Thoracic aorta (tissue), 2 donors: ENCODE results near the gene PDLIM7. TPM values are rescaled to one million over a fixed set of nuclear protein-coding genes. Genes with fewer than 3 reads are reported as not detected.

Source experiments
- ATAC-seq: fragments of 150-250 bp; one replicate; pipeline ENCODE4 v1.8.0; 2017; ENCODE audit warnings: low read depth; ENCODE audit not compliant: insufficient number of reproducible peaks, low FRiP score
- DNase-seq: peaks from one replicate; pipeline ENCODE4 v3.0.0-alpha.2; 2020; ENCODE audit warnings: low spot score
- H3K27ac ChIP-seq, 2 donors: fragments of 200-600 bp; sonication (generic); 1 replicate in 1 of 2; 2 replicates in 1 of 2; pipeline ENCODE4 v1.5.1; 2016; ENCODE audit warnings: mild to moderate bottlenecking in 2 of 2, moderate library complexity in 2 of 2
- H3K27me3 ChIP-seq: fragments of 200-600 bp; sonication (generic); replicated peaks from 2 replicates; pipeline ENCODE4 v1.6.0; 2016; ENCODE audit warnings: mild to moderate bottlenecking; ENCODE audit not compliant: insufficient read depth
- H3K36me3 ChIP-seq: fragments of 200-600 bp; sonication (generic); one replicate; pipeline ENCODE4 v1.5.1; 2016
- H3K4me1 ChIP-seq, 2 donors: fragments of 200-600 bp; sonication (generic); 1 replicate in 1 of 2; 2 replicates in 1 of 2; pipeline versions ENCODE4 v1.5.1 to v1.6.0; 2016; ENCODE audit warnings: low read depth in 2 of 2, mild to moderate bottlenecking in 1 of 2; ENCODE audit not compliant: control insufficient read depth in 1 of 2
- H3K4me3 ChIP-seq: fragments of 200-600 bp; sonication (generic); 2 replicates; pipeline ENCODE4 v1.5.1; 2016; ENCODE audit warnings: mild to moderate bottlenecking
- H3K9me3 ChIP-seq: fragments of 200-600 bp; sonication (generic); 2 replicates; pipeline ENCODE4 v1.5.1; 2016
- total RNA-seq, 2 donors: library from RNA; depleted of rRNA; stranded (reverse); fragments of >200 nt; gene quantifications; one replicate each; pipeline versions ENCODE4 v1.1.0 to v1.2.3, GENCODE V29; 2016
- TF ChIP-seq, protein P1 (sequence below): fragments of 200-600 bp; sonication (generic); IDR thresholded peaks from one replicate; pipeline ENCODE4 v1.5.1; 2019; ENCODE audit warnings: antibody characterized with exemption

PDLIM7 gene
- total RNA-seq, 2 donors from 2014 or later: 626 to 891 TPM

DNA sequence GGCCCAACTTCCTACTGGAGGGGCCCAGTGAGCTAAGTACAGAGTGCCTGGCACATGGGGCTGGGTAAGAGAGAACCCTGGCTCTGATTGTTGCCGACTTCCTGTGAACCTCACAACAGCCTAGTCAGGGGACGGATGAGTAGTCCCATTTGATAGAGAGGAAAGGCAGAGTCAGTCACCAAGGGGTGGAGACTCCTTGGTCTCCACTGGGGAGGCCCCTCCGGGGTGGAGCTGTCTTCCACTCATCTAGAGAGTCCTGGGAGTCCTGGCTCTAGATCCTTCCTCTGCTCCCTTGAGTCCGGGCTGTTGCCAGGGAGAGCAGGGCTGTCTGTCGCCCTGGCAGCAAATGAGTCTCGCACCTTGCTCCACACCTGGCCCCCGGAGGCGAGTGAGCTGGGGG lies 63.0 kb downstream of the PDLIM7 start:
- TF ChIP-seq, protein P1, sequence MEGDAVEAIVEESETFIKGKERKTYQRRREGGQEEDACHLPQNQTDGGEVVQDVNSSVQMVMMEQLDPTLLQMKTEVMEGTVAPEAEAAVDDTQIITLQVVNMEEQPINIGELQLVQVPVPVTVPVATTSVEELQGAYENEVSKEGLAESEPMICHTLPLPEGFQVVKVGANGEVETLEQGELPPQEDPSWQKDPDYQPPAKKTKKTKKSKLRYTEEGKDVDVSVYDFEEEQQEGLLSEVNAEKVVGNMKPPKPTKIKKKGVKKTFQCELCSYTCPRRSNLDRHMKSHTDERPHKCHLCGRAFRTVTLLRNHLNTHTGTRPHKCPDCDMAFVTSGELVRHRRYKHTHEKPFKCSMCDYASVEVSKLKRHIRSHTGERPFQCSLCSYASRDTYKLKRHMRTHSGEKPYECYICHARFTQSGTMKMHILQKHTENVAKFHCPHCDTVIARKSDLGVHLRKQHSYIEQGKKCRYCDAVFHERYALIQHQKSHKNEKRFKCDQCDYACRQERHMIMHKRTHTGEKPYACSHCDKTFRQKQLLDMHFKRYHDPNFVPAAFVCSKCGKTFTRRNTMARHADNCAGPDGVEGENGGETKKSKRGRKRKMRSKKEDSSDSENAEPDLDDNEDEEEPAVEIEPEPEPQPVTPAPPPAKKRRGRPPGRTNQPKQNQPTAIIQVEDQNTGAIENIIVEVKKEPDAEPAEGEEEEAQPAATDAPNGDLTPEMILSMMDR: no peak
- no peak overlapping the region for H3K27ac ChIP-seq
- H3K27me3 ChIP-seq: no peaks in the 10 kb centered on the region
- H3K4me1 ChIP-seq: peaks cover 0 to 16% of the 10 kb centered on the region in 2 donors
- no peak for DNase-seq
- H3K9me3 ChIP-seq: no peaks in the 10 kb centered on the region
- H3K4me3 ChIP-seq: no peak overlapping the region
- H3K36me3 ChIP-seq: peaks cover 55% of the 10 kb centered on the region
- ATAC-seq: no peak

DNA sequence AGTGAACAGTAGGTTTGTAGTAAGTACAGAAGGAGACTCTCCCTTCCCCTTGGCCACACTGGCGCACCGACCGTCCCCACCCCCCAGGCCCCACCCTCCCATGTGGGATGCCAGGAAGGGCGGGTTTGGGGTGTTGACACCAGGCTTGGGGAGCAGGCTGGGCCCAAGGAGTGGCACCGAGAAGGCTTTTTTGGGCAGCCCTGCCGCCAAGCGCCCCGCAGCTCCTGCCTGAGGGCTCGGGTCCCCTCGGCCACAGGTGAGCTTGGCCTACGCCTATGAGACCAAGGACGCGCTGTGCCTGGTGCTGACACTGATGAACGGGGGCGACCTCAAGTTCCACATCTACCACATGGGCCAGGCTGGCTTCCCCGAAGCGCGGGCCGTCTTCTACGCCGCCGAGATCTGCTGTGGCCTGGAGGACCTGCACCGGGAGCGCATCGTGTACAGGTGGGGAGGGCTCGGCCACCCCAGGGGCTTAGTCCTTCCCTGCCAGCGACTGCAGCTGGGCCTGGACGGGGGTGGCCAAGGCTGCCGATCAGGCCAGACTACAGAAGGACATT lies 63.7 kb downstream of the PDLIM7 start:
- Histone ChIP-seq H3K4me3 (no peak overlapping the region), H3K4me1 (peaks cover 0 to 21% of the 10 kb centered on the region in 2 donors), H3K27me3 (no peaks in the 10 kb centered on the region), H3K27ac (no peak overlapping the region), H3K9me3 (no peaks in the 10 kb centered on the region), H3K36me3 (peaks cover 54% of the 10 kb centered on the region)
- TF ChIP-seq, protein P1: no peak
- DNase-seq (no peak), ATAC-seq (no peak)

Other genes with a start within 250 kb of the PDLIM7 start
- gene RAB24, start 193.9 kb downstream of the PDLIM7 start, total RNA-seq: 10 to 100 TPM; 23.8 to 35.2 TPM
- gene PRELID1, start 193.8 kb downstream of the PDLIM7 start, total RNA-seq: 10 to 100 TPM; 42.2 to 54.0 TPM
- gene MXD3, start 185.7 kb downstream of the PDLIM7 start, total RNA-seq: 10 to 100 TPM; 11.9 to 17.6 TPM
- 100 to 1,000 TPM; 159 to 167 TPM for gene LMAN2, start 145.9 kb downstream of the PDLIM7 start, total RNA-seq
- 10 to 100 TPM in 1 of 2 donors, 1 to 10 TPM in 1; 4.9 to 12.6 TPM for gene RGS14, start 139.7 kb downstream of the PDLIM7 start, total RNA-seq
- gene SLC34A1, start 113.2 kb downstream of the PDLIM7 start, total RNA-seq: not detected
- gene PFN3, start 96.9 kb downstream of the PDLIM7 start, total RNA-seq: not detected
- gene F12, start 88.0 kb downstream of the PDLIM7 start, total RNA-seq: not detected
- gene GRK6, start 70.9 kb downstream of the PDLIM7 start, total RNA-seq: 10 to 100 TPM; 27.3 to 33.3 TPM
- gene PRR7, start 50.8 kb downstream of the PDLIM7 start, total RNA-seq: 10 to 100 TPM in 1 of 2 donors, 1 to 10 TPM in 1; 4.1 to 11.0 TPM
- 100 to 1,000 TPM in 1 of 2 donors, 10 to 100 TPM in 1; 91.2 to 132 TPM for gene DBN1, start 24.0 kb downstream of the PDLIM7 start, total RNA-seq
- gene DOK3, start 12.2 kb upstream of the PDLIM7 start, total RNA-seq: 10 to 100 TPM; 20.5 to 35.6 TPM
- gene DDX41, start 19.4 kb upstream of the PDLIM7 start, total RNA-seq: 100 to 1,000 TPM in 1 of 2 donors, 10 to 100 TPM in 1; 53.7 to 138 TPM
- 100 to 1,000 TPM in 1 of 2 donors, 10 to 100 TPM in 1; 76.6 to 103 TPM for gene FAM193B, start 57.0 kb upstream of the PDLIM7 start, total RNA-seq
- 100 to 1,000 TPM; 103 to 119 TPM for gene TMED9, start 94.6 kb upstream of the PDLIM7 start, total RNA-seq
- 10 to 100 TPM; 17.8 to 29.8 TPM for gene B4GALT7, start 102.5 kb upstream of the PDLIM7 start, total RNA-seq